Activated naive CD4-positive, alpha-beta T cell treated with anti-CD3 and anti-CD28 coated beads, Interleukin-2, amount 50 U/mL, for 72 hours (primary cell): Measurements from ENCODE around the gene SGIP1. TPM values are rescaled to one million over a fixed set of nuclear protein-coding genes. Genes with fewer than 3 reads are reported as not detected.
A peak's percentile ranks its signal among the peaks of the same experiment; 100 is the strongest.

ENCODE experiments used
- ATAC-seq, 2 donors: fragments of 150-1000 bp; cut with Tn5 transposase; 2 replicates each; pipeline ENCODE4 v1.10.0; 2021; ENCODE audit warnings: mild to moderate bottlenecking in 2 of 2, moderate library complexity in 2 of 2
- DNase-seq, 2 donors: peaks; one replicate each; pipeline ENCODE4 v3.0.0; 2021 to 2022; ENCODE audit warnings: low spot score in 2 of 2
- H3K27ac Mint-ChIP-seq, 2 donors: one replicate each; pipeline ENCODE4 v1.8.0; 2022; ENCODE audit warnings: mild to moderate bottlenecking in 2 of 2, mixed read lengths in 2 of 2
- H3K36me3 Mint-ChIP-seq, 2 donors: one replicate each; pipeline ENCODE4 v1.8.0; 2022; ENCODE audit warnings: mixed read lengths in 2 of 2
- H3K9me3 Mint-ChIP-seq, 2 donors: one replicate each; pipeline ENCODE4 v1.8.0; 2022; ENCODE audit warnings: mixed read lengths in 2 of 2
- total RNA-seq, 2 donors: library from RNA; stranded (reverse); gene quantifications; one replicate each; pipeline ENCODE4 v1.2.3, GENCODE V29; 2022

Gene SGIP1, protein sequence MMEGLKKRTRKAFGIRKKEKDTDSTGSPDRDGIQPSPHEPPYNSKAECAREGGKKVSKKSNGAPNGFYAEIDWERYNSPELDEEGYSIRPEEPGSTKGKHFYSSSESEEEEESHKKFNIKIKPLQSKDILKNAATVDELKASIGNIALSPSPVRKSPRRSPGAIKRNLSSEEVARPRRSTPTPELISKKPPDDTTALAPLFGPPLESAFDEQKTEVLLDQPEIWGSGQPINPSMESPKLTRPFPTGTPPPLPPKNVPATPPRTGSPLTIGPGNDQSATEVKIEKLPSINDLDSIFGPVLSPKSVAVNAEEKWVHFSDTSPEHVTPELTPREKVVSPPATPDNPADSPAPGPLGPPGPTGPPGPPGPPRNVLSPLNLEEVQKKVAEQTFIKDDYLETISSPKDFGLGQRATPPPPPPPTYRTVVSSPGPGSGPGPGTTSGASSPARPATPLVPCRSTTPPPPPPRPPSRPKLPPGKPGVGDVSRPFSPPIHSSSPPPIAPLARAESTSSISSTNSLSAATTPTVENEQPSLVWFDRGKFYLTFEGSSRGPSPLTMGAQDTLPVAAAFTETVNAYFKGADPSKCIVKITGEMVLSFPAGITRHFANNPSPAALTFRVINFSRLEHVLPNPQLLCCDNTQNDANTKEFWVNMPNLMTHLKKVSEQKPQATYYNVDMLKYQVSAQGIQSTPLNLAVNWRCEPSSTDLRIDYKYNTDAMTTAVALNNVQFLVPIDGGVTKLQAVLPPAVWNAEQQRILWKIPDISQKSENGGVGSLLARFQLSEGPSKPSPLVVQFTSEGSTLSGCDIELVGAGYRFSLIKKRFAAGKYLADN
- total RNA-seq, result not detected

DNA sequence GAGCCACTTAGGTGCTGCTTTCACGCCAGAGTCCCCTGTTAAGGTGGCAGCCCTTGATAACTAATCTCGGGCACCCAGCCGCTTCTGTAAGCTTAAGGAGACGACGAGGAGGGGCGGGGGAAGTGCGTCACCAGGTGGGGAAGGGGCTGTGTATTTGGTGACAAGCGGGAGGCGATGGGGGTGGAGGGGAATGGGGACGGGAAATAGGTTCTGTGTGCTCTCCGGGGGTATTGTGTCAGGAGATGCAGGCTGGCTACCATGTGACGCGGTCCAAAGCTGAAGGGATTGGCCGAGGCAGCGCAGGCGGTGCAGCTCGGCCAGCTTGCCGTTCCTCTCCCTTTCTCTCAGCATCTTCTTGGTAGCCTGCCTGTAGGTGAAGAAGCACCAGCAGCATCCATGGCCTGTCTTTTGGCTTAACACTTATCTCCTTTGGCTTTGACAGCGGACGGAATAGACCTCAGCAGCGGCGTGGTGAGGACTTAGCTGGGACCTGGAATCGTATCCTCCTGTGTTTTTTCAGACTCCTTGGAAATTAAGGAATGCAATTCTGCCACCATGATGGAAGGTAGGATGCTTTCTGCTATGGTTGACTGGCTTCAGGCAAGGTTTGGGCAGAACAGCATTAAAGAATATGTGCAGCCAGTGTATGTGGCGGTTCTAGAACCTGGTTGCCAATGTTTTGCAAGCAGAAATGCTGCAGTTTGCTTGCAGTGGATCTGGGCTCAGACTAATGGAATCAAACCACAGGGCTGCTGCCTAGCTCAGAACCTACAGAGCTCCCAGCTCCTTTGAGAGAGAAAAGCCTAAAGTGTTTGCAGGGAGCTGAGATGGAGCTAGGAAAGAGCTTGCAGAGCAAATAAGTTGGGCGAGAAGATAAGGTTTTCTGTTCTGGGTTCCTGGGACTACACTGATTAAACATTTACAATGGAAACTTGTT lies at the start of gene SGIP1:
TSS of gene SGIP1 (plus strand) at position 350 of the 937 bp plus-strand sequence. CDS start at position 556, 206 bp downstream.
- no peak for DNase-seq

DNA sequence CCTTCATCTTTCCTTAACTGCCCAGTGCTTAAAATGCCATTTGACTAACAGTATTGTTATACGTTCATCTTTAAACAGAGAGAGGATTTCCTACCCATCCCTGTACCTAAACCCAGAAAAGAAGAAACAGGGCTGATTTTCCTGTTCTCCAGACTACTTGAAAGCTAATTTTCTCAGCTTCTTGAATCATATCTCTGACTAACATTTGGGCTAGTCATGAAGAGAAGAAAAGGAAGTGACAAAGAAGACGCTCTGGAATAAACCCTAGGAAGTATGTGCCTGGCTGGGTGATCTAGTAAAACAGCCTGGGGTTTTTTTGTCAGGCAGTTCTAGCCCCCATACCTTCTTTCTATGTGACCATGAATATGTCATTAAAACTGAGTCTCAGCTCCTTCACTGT lies 44.8 kb upstream of the SGIP1 start:
- DNase-seq (no peak), ATAC-seq (no peak)
- no peaks in the 10 kb centered on the region for H3K36me3 Mint-ChIP-seq
- no peak overlapping the region for H3K27ac Mint-ChIP-seq
- no peaks in the 10 kb centered on the region for H3K9me3 Mint-ChIP-seq

More for the DNA sequence above, at the start of gene SGIP1:
- peak; percentile 29 to 66 for ATAC-seq
- Mint-ChIP-seq H3K36me3 (peaks cover 0 to 6% of the 10 kb centered on the region in 2 donors), H3K27ac (no peak within 1 kb of the TSS), H3K9me3 (no peaks in the 10 kb centered on the region)

DNA sequence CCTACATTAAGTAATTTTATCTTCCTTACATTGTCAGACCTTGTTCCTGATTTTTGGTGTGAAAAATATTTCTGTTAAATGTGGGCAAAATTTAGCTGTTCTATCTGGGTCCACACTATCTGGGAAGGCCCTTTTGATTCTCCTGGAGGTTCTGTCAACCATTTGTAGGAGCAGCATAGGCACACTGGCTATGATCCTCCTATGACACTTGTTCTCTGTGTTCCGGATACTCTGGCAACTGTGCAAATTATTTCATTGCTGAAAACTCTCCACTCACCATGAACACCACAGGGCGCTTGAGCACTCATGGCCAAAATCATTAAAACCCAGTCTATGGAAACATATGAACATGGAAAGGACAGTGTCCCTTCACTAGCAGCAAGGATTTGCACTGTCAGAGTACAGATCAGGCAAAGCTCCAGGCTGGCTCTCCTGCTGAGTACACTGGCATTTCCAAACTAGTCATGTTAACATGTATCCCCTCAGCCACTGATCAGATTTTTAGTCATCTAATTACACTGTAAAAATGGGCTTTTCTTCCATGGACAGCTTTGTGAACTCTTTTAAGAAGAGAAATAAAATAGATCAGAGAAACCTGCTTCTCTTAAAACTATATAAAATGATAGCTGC lies 43.9 kb upstream of the SGIP1 start:
- H3K9me3 Mint-ChIP-seq, result no peaks in the 10 kb centered on the region
- no peak for DNase-seq
- no peak overlapping the region for H3K27ac Mint-ChIP-seq
- no peak for ATAC-seq
- H3K36me3 Mint-ChIP-seq, result no peaks in the 10 kb centered on the region

DNA sequence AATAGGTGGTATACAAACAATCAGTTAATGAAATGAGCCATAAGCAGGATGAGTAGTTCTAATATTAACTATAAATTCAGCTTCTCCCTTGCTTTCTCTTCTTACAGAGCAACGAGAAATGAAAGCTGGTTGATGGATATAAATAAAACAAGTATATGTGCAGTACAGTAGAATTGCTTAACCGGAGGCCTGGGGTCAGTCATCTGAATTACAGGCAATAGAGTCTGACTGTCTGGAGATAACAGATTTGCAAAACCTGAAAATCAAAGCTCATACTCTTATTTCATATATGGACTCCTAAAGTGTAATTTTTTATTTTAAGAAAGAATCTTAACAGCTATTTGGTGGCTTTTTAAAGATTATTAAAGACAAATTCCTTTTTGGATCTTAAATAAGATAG lies 43.1 kb upstream of the SGIP1 start:
- no peaks in the 10 kb centered on the region for H3K36me3 Mint-ChIP-seq
- DNase-seq (no peak), ATAC-seq (no peak)
- no peak overlapping the region for H3K27ac Mint-ChIP-seq
- H3K9me3 Mint-ChIP-seq, result no peaks in the 10 kb centered on the region

DNA sequence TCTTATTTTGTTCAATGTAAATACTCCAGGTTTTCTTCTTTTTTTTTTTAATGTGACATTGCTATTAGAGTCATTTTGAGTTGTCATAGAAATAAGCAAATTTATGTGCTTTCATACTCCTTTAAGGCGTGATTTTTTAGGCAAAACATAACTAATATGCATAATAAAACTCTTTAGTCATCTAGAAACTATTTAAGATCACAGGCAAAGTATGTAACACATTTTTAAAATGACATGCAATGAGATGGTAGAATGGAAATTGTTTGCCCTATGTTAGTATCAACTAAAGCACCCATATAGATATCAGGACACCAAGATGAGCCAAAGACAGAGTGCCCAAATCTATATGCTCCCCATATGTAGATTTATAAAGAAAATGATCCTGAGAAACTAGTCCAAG lies 41.5 kb upstream of the SGIP1 start:
- Mint-ChIP-seq H3K27ac (no peak overlapping the region), H3K9me3 (no peaks in the 10 kb centered on the region), H3K36me3 (no peaks in the 10 kb centered on the region)
- no peak for ATAC-seq
- DNase-seq, result no peak

DNA sequence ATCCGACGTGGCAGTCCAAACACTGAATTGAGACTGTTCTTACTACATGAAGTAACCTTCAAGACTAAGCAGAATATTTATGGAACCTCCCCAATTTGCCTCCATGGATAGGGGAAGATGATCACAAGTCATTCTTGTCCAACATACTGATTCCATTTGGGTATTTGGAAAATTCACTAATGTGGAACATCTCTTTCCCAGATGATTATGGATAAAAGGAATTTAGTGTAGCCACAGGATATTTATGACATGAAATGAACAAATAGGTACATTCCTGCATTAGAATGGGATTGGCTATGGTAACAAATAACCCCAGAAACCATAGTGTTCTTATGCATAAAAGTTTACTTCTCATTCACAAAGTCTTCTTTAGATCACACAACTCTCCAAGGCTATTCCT lies 40.2 kb upstream of the SGIP1 start:
- Mint-ChIP-seq H3K36me3 (no peaks in the 10 kb centered on the region), H3K27ac (no peak overlapping the region), H3K9me3 (no peaks in the 10 kb centered on the region)
- ATAC-seq (no peak), DNase-seq (no peak)

DNA sequence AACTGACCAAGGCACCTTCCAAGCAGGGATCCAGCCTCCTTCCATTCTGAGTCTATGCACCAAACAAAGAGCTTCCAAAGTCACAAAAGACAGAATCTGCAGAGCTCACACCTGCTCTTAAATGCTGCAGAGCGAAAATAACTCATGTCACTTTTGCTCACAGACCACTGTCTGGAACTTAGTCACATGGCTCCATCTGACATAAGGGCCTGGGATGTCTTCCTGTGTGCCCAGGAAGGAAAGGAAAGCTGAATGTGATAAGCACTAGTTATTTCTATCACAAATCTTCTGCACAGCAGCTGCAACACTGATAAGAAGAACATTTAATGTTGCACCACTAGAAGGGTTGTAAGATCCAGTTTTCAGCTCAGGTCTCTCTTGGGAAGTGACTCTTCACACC lies 39.5 kb upstream of the SGIP1 start:
- Mint-ChIP-seq H3K36me3 (no peaks in the 10 kb centered on the region), H3K9me3 (no peaks in the 10 kb centered on the region), H3K27ac (no peak overlapping the region)
- DNase-seq (no peak), ATAC-seq (no peak)

DNA sequence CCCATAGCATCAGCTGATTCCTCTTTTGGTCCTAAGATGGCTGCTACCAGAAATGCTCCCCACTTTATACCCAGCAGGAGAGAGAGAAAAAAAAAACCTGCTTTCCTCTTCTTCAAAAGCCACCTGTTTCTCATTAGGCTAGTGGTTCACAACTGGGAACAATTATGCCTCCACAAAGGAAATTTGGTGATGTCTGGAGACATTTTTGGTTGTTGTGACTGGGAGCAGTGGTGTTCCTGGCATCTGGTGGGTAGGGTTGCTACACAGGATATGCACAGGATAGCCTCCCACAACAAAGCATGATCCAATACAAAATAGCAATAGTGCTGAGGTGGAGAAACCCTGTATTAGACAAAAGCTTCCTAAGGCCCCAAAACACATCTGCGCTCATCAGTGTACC lies 38.5 kb upstream of the SGIP1 start:
- no peak overlapping the region for H3K27ac Mint-ChIP-seq
- DNase-seq (no peak), ATAC-seq (no peak)
- H3K36me3 Mint-ChIP-seq, result no peaks in the 10 kb centered on the region
- H3K9me3 Mint-ChIP-seq, result no peaks in the 10 kb centered on the region

DNA sequence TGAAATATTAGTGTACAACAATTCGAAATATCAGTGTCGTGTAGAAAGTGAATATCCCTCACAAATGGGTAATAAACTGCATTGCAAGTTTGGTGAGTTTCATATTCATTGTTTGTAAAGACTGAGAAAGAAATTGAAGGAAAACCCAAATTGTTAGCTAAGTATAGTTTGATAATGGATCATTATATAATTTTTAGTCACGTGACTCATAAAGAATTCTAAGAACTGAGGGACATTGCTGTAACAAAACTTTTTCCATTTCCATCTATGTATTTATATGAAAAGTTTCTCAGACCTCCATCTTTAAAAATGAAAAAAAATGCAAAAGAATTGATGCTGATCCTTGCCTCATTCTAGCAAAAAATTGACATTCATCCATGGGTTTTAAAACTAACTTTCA lies 36.0 kb upstream of the SGIP1 start:
- no peak for ATAC-seq
- no peaks in the 10 kb centered on the region for H3K9me3 Mint-ChIP-seq
- H3K27ac Mint-ChIP-seq, result no peak overlapping the region
- DNase-seq, result no peak
- H3K36me3 Mint-ChIP-seq, result no peaks in the 10 kb centered on the region

DNA sequence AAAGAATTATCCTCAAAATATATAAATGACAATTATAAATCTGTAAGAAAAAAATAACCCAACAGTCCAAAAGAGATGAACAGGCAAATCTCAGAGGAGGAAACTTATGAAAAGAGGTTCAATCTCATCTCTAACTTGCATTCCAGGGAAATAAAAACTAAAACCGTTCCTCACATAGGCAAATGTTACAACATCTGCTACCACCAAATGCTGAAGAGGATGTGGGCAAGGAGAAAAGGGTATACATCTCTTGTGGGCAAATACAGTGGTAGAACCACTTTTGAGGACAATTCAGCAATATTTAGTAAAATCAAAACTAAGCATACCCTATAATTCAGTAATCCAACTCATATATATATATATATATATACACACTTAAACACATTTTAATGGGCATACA lies 33.7 kb upstream of the SGIP1 start:
- no peak for DNase-seq
- H3K27ac Mint-ChIP-seq, result no peak overlapping the region
- no peaks in the 10 kb centered on the region for H3K9me3 Mint-ChIP-seq
- H3K36me3 Mint-ChIP-seq, result no peaks in the 10 kb centered on the region
- ATAC-seq, result no peak

DNA sequence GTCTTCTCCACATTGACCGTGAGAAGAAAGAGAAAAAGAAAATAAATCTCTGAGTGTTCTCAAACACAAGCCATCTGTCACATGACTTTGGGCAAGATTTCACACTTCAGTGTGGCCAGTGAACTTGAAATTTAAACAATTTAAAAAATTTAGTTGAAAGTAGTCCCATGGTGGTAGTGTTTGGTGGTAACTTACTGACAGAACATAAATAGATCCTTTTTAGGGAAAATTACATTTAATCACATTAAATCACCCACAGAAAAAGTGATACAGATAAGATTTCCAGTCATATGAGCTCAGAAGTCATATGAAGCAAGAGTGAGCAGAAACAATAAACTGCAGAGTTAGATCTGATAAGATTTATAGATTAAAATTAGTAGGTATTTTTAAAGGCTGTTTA lies 31.9 kb upstream of the SGIP1 start:
- Mint-ChIP-seq H3K9me3 (no peaks in the 10 kb centered on the region), H3K27ac (no peak overlapping the region), H3K36me3 (no peaks in the 10 kb centered on the region)
- no peak for ATAC-seq
- DNase-seq, result no peak

DNA sequence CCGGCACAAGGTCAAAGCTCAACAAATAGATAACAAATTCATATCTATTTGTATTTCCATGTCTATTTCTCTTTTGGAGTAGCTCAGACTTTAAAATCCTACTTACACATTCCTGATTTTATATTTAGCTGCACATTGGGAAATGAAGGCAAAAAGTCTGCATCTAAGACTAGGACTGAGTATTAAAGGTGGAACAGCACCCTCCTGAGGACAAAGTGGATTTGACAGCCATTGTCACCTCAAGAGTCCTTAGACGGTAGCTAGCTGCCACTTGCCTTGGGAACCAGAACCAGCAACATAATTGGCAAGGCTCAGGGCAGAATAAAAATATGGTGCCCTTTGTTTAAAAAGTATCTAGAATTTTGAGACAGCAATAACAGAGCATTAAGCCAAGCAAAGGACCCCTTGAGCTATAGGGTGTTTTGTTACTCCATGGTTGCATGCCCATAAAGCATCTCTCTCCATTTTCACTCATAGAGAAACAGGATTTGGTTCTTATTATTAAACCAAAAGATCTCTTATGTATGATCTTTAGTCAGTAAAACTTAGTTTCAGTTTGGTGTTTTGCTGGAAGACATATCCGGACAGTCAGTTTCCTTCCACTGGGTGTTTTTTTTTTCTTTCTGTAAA lies 30.0 kb upstream of the SGIP1 start:
- ATAC-seq, result peak; percentile 49 to 79
- H3K27ac Mint-ChIP-seq, result no peak overlapping the region
- DNase-seq, result peak in 1 of 2 donors; percentile 49
- no peaks in the 10 kb centered on the region for H3K9me3 Mint-ChIP-seq
- H3K36me3 Mint-ChIP-seq, result no peaks in the 10 kb centered on the region

DNA sequence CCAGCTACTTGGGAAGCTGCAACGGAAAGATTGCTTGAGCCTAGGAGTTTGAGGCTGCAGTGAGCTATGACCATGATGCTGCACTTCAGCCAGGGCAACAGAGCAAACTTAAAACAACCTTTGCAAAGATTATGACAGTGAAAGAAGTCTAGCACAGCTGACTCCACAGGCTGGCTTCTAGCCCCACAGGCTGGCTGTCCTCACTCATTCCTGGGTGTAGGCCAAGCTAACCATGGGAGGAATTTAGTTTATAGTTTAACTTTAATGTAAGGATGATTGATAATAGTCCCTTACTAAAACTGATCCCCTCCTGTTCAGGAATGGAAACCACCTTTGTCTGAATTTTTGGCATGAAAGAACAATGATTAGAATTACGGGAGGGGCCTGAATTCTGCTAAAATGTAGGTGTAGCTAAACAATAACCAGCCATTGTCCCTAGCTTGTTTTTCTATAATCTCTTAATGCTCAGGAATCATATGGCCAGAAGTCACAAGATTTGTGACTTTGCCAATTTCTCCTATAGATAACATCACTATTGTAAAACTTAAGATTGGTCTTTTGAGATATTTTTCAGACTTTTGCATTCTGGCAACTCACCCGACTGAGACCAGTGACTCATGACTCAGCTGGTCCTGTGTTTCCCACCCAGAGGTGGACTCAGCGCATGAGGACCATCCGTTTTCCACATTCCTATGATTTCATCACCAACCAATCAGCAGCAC lies 28.1 kb upstream of the SGIP1 start:
- H3K9me3 Mint-ChIP-seq, result no peaks in the 10 kb centered on the region
- ATAC-seq (no peak), DNase-seq (no peak)
- H3K27ac Mint-ChIP-seq, result no peak overlapping the region
- H3K36me3 Mint-ChIP-seq, result no peaks in the 10 kb centered on the region

DNA sequence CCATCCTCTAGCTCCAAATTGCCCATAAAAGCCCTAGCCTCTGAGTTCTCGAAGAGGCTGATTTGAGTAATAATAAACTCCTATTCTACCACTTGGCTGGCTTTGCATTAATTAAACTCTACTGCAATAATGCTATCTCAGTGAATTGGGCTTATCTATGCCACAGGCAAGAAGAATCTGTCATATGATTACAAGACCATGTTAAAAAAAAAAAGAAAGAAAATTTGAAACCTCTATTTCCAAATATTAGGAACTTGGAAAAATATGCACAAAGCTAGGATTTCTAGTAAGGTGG lies 27.6 kb upstream of the SGIP1 start:
- H3K27ac Mint-ChIP-seq, result no peak overlapping the region
- no peaks in the 10 kb centered on the region for H3K36me3 Mint-ChIP-seq
- ATAC-seq (no peak), DNase-seq (no peak)
- H3K9me3 Mint-ChIP-seq, result no peaks in the 10 kb centered on the region

DNA sequence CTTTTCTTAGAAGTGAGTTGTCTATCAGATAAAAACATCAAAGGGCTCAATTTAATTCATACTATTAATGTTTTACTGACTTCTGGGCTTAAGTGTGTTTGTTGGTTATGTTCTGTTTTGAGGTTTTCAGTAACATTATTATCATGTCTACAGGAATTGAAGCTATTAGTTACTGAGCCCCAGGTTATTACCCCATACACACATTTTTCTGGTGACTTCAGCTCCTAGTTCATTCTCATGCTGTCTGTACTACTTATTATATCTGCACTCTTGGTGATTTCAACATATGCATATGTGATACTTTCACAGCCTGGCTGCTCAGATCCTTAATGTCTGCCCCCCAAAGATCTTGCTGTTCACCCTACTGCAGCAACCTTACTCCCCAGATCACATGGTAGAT lies 27.0 kb upstream of the SGIP1 start:
- Mint-ChIP-seq H3K36me3 (no peaks in the 10 kb centered on the region), H3K27ac (no peak overlapping the region), H3K9me3 (no peaks in the 10 kb centered on the region)
- no peak for DNase-seq
- ATAC-seq, result no peak

DNA sequence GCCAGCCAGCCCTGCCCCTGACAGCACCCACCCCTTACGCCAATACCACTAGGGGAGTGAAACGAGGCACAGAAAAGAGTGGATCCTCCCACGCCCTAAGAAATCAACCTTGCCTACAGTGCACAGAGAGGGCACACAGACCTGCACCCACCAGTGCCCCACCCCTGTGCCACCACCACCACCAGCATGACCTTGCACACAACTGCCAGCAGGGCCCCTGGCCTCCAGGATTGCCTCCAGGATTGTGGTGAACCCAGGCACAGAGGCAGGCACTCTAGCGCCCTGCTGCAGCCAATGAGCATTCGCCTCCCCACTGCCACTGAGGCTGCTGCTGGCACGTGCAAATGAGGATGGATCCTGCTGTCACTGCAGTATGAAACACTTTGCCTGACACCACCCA lies 23.5 kb upstream of the SGIP1 start:
- no peak for ATAC-seq
- Mint-ChIP-seq H3K27ac (no peak overlapping the region), H3K36me3 (no peaks in the 10 kb centered on the region), H3K9me3 (no peaks in the 10 kb centered on the region)
- DNase-seq, result no peak
